GM21825 (cell line): ENCODE measurements around the gene BBS1.

ENCODE experiments used
- ATAC-seq: cut with Tn5 transposase; IDR thresholded peaks from one replicate; pipeline ENCODE4 v1.9.1; 2021; ENCODE audit warnings: mild to moderate bottlenecking, moderate library complexity; ENCODE audit not compliant: unreplicated experiment

Gene BBS1

GRCh38 chr11:66548774-66549630, 38.6 kb downstream of the BBS1 start:
- ATAC-seq: no peak

- no peak for ATAC-seq
Observed at GRCh38 chr11:66549696-66550095, 39.3 kb downstream of the BBS1 start.

GRCh38 chr11:66550887-66551286, 40.5 kb downstream of the BBS1 start:
- ATAC-seq: no peak

- ATAC-seq: no peak
Observed at GRCh38 chr11:66554602-66555001, 44.2 kb downstream of the BBS1 start.

GRCh38 chr11:66555416-66555815, 45.0 kb downstream of the BBS1 start:
- ATAC-seq: no peak

GRCh38 chr11:66556086-66556485, 45.7 kb downstream of the BBS1 start:
- no peak for ATAC-seq

GRCh38 chr11:66557733-66558326, 47.4 kb downstream of the BBS1 start:
- ATAC-seq: no peak

- no peak for ATAC-seq
Observed at GRCh38 chr11:66559142-66559865, 48.9 kb downstream of the BBS1 start.

- ATAC-seq: no peak
Observed at GRCh38 chr11:66559866-66560676, 49.6 kb downstream of the BBS1 start.

- no peak for ATAC-seq
Observed at GRCh38 chr11:66561178-66561974, 50.9 kb downstream of the BBS1 start.

GRCh38 chr11:66561975-66562248, 51.5 kb downstream of the BBS1 start:
- ATAC-seq: no peak

GRCh38 chr11:66562275-66562674, 51.8 kb downstream of the BBS1 start:
- no peak for ATAC-seq

GRCh38 chr11:66562907-66563583, 52.6 kb downstream of the BBS1 start:
- ATAC-seq: no peak

GRCh38 chr11:66563832-66564231, 53.4 kb downstream of the BBS1 start:
- no peak for ATAC-seq

- ATAC-seq: no peak
Observed at GRCh38 chr11:66564538-66564937, 54.1 kb downstream of the BBS1 start.

GRCh38 chr11:66564984-66565383, 54.5 kb downstream of the BBS1 start:
- ATAC-seq: no peak

- no peak for ATAC-seq
Observed at GRCh38 chr11:66566221-66566620, 55.8 kb downstream of the BBS1 start.

GRCh38 chr11:66567787-66568123, 57.3 kb downstream of the BBS1 start:
- no peak for ATAC-seq

GRCh38 chr11:66568124-66568916, 57.9 kb downstream of the BBS1 start, which contains the start of gene CTSF:
CTSF (minus strand) TSS chr11:66568606; CDS start chr11:66568486, 120 bp downstream.
- peak; percentile 44 for ATAC-seq
